ENCODE results near the gene ELAVL3. TPM values are rescaled to one million over a fixed set of nuclear protein-coding genes. Genes with fewer than 3 reads are reported as not detected.

The ELAVL3 gene
- total and polyA plus RNA-seq, 2 of the 8 experiments (the other 6 are each of a cell fraction or from before 2014, with no cell fraction given), result 0.80 to 1.0 TPM

DNA sequence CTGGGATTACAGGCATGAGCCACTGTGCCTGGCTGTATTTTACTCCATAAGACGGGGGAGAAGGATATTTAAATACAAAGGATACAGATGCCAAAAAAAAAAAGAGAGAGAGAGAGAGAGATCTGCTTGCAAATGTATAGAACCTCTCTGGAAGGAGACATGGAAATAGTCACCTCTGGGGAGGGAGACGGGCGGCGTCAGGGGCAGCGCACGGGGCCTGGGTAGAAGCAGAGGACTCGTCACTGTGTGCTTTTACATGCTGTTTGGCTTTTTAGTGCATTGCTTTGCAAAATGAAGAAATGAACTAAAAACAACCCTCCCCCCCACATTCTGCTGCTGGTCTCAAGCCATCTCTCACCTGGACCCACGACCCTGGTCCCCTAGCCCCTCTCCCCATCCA lies 29.6 kb upstream of the ELAVL3 start:
- POLR2A ChIA-PET (ENCODE audit: partially characterized antibody), result interaction anchor here (1.0 to 2.5 kb wide), 2 partner anchors 13 to 18 kb away, joined by 4 to 11 read pairs; partner anchors contain the start of gene ECSIT
- Histone ChIP-seq H3K9me3 (ENCODE audit: insufficient read depth in 2 of 2, low read depth in 1 of 2, low read length in 1 of 2) (no peaks in the 10 kb centered on the region), H3K23ac (ENCODE audit: insufficient read length) (no peak overlapping the region)
- TF ChIP-seq TEAD4 (IDR thresholded peaks at IDR 0.05; ENCODE audit: low read depth, low read length) (no peak), YY1 (IDR thresholded peaks at IDR 0.05; ENCODE audit: low read depth, low read length) (no peak), TCF12 (IDR thresholded peaks at IDR 0.05; ENCODE audit: low read depth, low read length) (no peak), POLR2AphosphoS5 (IDR thresholded peaks at IDR 0.05; ENCODE audit: low read depth, low read length) (no peak), PHF8 (conservative IDR thresholded peaks at IDR 0.05; ENCODE audit: low read depth, low read length) (no peak), SRF (IDR thresholded peaks at IDR 0.05; ENCODE audit: low read depth, low read length) (no peak), RAD21 (IDR thresholded peaks at IDR 0.05 in 1 of 2, conservative IDR thresholded peaks at IDR 0.05 in 1 of 2; ENCODE audit: low read depth in 2 of 2, low read length in 2 of 2) (no peak)
- TF ChIP-seq, protein P1, sequence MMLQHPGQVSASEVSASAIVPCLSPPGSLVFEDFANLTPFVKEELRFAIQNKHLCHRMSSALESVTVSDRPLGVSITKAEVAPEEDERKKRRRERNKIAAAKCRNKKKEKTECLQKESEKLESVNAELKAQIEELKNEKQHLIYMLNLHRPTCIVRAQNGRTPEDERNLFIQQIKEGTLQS (IDR thresholded peaks at IDR 0.05; ENCODE audit: insufficient read depth, low read depth, low read length), result no peak
- TF ChIP-seq, protein P2, sequence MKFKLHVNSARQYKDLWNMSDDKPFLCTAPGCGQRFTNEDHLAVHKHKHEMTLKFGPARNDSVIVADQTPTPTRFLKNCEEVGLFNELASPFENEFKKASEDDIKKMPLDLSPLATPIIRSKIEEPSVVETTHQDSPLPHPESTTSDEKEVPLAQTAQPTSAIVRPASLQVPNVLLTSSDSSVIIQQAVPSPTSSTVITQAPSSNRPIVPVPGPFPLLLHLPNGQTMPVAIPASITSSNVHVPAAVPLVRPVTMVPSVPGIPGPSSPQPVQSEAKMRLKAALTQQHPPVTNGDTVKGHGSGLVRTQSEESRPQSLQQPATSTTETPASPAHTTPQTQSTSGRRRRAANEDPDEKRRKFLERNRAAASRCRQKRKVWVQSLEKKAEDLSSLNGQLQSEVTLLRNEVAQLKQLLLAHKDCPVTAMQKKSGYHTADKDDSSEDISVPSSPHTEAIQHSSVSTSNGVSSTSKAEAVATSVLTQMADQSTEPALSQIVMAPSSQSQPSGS (IDR thresholded peaks at IDR 0.05; ENCODE audit: low read length), result no peak

More for the DNA sequence above, 29.6 kb upstream of the ELAVL3 start:
- 91% methylated on average over 8 of the region's 8 CpGs; no CpG with 5 or more reads in 1 of the 2 experiments for WGBS, 2 experiments (ENCODE audit: extremely low coverage in 1 of 2, insufficient coverage in 1 of 2, insufficient read length in 1 of 2, insufficient replicate concordance in 2 of 2, low coverage in 1 of 2, low lambda C conversion rate in 2 of 2, missing lambda C conversion rate in 1 of 2)
- Histone ChIP-seq H3K18ac (ENCODE audit: extremely low read depth, low read length) (no peak overlapping the region), H3K9ac (replicated peaks in 1 of 4; ENCODE audit: extremely low read depth in 1 of 4, low read depth in 3 of 4, low read length in 3 of 4) (no peak overlapping the region), H3K27me3 (replicated peaks in 1 of 4; ENCODE audit: control insufficient read depth in 3 of 4, extremely low read depth in 1 of 4, insufficient read depth in 3 of 4, low read length in 3 of 4) (no peaks in the 10 kb centered on the region), H3K79me2 (ENCODE audit: control insufficient read depth in 1 of 2, insufficient read depth in 2 of 2, low read length in 2 of 2) (no peaks in the 10 kb centered on the region), H4K8ac (ENCODE audit: extremely low read depth, insufficient read depth, low read length) (no peak overlapping the region; the same call in 1 of the 2 replicates), H3K14ac (ENCODE audit: insufficient read length) (no peak overlapping the region), H3K27ac (ENCODE audit: low read depth, low read length) (no peak overlapping the region), H4K20me1 (replicated peaks in 1 of 2; ENCODE audit: control insufficient read depth in 1 of 2, insufficient read depth in 2 of 2, low read length in 2 of 2) (peaks cover 2 to 4% of the 10 kb centered on the region in 2 experiments), H4K5ac (ENCODE audit: insufficient read length, low read depth, low read length) (no peak overlapping the region), H2AFZ (ENCODE audit: low read length) (no peak overlapping the region), H3K23me2 (ENCODE audit: low read depth, low read length) (0 out of 2 replicates have a peak, but pooled peaks cover 2% of the 10 kb centered on the region), H2BK5ac (ENCODE audit: low read depth, low read length) (no peak overlapping the region), H4K91ac (replicated peaks; ENCODE audit: insufficient read length, low read length) (no peak overlapping the region), H3K4me3 (ENCODE audit: extremely low read depth in 1 of 4, insufficient read depth in 2 of 4, low read depth in 3 of 4, low read length in 4 of 4) (no peak overlapping the region), H3K56ac (replicated peaks; ENCODE audit: insufficient read length, low read depth, low read length) (no peak overlapping the region), H2BK120ac (replicated peaks; ENCODE audit: low read depth, low read length) (no peak overlapping the region), H2BK20ac (ENCODE audit: low read length) (no peak overlapping the region), H3K36me3 (ENCODE audit: control insufficient read depth in 2 of 4, insufficient read depth in 4 of 4, low read length in 3 of 4) (peaks cover 0 to 8% (median 0%) of the 10 kb centered on the region in 4 experiments; a peak in 2 of 8 replicates), H2BK12ac (ENCODE audit: low read depth, low read length) (no peak overlapping the region), H3K79me1 (ENCODE audit: low read depth, low read length) (no peaks in the 10 kb centered on the region), H2BK15ac (ENCODE audit: low read length) (no peak overlapping the region), H3K4ac (replicated peaks; ENCODE audit: insufficient read length, low read depth, low read length) (no peak overlapping the region), H2AK5ac (ENCODE audit: low read depth, low read length) (no peak overlapping the region), H3K4me1 (replicated peaks in 1 of 4; ENCODE audit: control insufficient read depth in 3 of 4, insufficient read depth in 4 of 4, low read length in 3 of 4) (peaks cover 0 to 4% (median 2%) of the 10 kb centered on the region in 4 experiments; a peak in 4 of 7 replicates), H3K4me2 (ENCODE audit: insufficient read depth in 1 of 2, low read depth in 2 of 2, low read length in 2 of 2) (no peak overlapping the region)
- no peak for FAIRE-seq
- DNase-seq (ENCODE audit: low read depth in 1 of 2, low spot score in 2 of 2), result no peak
- CTCF ChIA-PET (ENCODE audit: partially characterized antibody), result interaction anchor here (1.6 kb wide), 1 partner anchor 13 kb away, joined by 5 read pairs; no protein-coding TSS in a partner anchor
